Dendritic cell treated with granulocyte-macrophage colony-stimulating factor and Interleukin-4, amounts not matched to agents 40 ng/mL and 50 ng/mL, for 4 days (primary cell): ENCODE measurements around the gene IL11.
A peak's percentile ranks its signal among the peaks of the same experiment; 100 is the strongest.
"Not testable (repeated sequence)": the region's sequence is repeated elsewhere in the genome, so short reads cannot be mapped to it uniquely, and the experiment has no call there.

Experiments used
- H3K27ac Mint-ChIP-seq: one replicate; pipeline ENCODE4 v1.8.0; 2022; ENCODE audit warnings: mild to moderate bottlenecking, mixed read lengths
- H3K27me3 Mint-ChIP-seq: one replicate; pipeline ENCODE4 v1.8.0; 2022; ENCODE audit warnings: mild to moderate bottlenecking, mixed read lengths
- H3K36me3 Mint-ChIP-seq: one replicate; pipeline ENCODE4 v1.8.0; 2022; ENCODE audit warnings: low read depth, mixed read lengths
- H3K4me1 Mint-ChIP-seq: one replicate; pipeline ENCODE4 v1.8.0; 2022; ENCODE audit warnings: low read depth, mixed read lengths
- H3K4me3 Mint-ChIP-seq: one replicate; pipeline ENCODE4 v1.8.0; 2022; ENCODE audit warnings: mild to moderate bottlenecking, moderate library complexity, mixed read lengths
- H3K9me3 Mint-ChIP-seq: one replicate; pipeline ENCODE4 v1.8.0; 2022; ENCODE audit warnings: mixed read lengths
- intact Hi-C: fragments of 100-400 bp; cut with micrococcal nuclease; formaldehyde crosslinking; loops from one replicate; pipeline ENCODE4 v1.15.0; 2022

IL11 gene

DNA sequence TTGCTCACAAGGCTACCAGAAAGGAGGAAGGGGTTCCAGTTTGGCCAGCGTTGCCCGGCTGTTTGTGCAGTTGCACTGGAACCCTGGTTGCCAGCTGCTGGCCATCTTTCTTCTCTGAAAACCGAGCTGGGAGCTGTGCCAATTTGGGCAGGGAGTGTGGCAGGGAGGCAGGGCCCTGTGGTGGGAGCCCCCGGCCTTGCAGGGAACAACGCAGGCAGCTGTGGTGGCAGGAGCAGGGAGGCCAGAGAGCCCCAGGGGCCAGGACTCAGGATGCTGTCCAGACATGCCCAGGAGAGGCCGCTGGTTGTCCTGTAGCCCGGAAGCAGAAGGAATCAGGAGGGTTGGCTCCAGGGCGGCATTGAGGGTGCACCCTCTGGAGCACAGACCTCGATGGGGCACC lies 25.8 kb downstream of the IL11 start:
- H3K4me1 Mint-ChIP-seq: peaks cover 31% of the 10 kb centered on the region
- H3K9me3 Mint-ChIP-seq: no peaks in the 10 kb centered on the region
- intact Hi-C loops: no loop called here
- peaks cover 80% of the 10 kb centered on the region for H3K36me3 Mint-ChIP-seq
- H3K27me3 Mint-ChIP-seq: no peaks in the 10 kb centered on the region
- H3K27ac Mint-ChIP-seq: no peak overlapping the region
- H3K4me3 Mint-ChIP-seq: no peak overlapping the region

- Mint-ChIP-seq H3K4me1 (peaks cover 39% of the 10 kb centered on the region), H3K36me3 (peaks cover 67% of the 10 kb centered on the region), H3K27me3 (peaks cover 1% of the 10 kb centered on the region), H3K27ac (no peak overlapping the region), H3K4me3 (peak overlapping the region; percentile 27), H3K9me3 (no peaks in the 10 kb centered on the region)
- intact Hi-C loops: no loop called here
These were observed 28.4 kb downstream of the IL11 start for GRCh38 chr19:55341595-55342531.

- Mint-ChIP-seq H3K4me3 (peak overlapping the region; percentile 90), H3K4me1 (peaks cover 39% of the 10 kb centered on the region), H3K27me3 (peaks cover 3% of the 10 kb centered on the region), H3K36me3 (peaks cover 61% of the 10 kb centered on the region), H3K27ac (peak overlapping the region; percentile 91), H3K9me3 (no peaks in the 10 kb centered on the region)
- intact Hi-C loops: no loop called here
These were observed 29.1 kb downstream of the IL11 start for GRCh38 chr19:55341171-55341588.

DNA sequence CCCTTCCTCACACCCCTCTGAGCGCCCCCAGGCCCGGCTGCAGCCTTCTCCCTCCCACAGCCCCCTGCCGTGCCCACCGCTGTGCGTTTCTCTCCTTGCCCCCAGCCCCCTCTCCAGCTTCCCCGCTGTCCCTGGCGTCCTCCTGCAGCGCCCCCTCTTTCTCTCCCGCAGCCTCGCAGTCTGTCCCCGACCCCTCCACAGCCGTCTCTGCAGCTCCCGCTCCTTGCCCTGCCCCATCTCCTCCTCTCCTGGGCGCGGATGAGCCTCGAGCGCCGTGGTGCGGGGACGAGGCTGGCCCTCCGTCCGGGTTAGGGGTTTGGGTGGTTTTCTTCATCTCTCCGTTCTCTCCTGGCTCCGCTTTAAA lies 29.5 kb downstream of the IL11 start:
- Mint-ChIP-seq H3K4me3 (peak overlapping the region; percentile 90), H3K36me3 (peaks cover 57% of the 10 kb centered on the region)

DNA sequence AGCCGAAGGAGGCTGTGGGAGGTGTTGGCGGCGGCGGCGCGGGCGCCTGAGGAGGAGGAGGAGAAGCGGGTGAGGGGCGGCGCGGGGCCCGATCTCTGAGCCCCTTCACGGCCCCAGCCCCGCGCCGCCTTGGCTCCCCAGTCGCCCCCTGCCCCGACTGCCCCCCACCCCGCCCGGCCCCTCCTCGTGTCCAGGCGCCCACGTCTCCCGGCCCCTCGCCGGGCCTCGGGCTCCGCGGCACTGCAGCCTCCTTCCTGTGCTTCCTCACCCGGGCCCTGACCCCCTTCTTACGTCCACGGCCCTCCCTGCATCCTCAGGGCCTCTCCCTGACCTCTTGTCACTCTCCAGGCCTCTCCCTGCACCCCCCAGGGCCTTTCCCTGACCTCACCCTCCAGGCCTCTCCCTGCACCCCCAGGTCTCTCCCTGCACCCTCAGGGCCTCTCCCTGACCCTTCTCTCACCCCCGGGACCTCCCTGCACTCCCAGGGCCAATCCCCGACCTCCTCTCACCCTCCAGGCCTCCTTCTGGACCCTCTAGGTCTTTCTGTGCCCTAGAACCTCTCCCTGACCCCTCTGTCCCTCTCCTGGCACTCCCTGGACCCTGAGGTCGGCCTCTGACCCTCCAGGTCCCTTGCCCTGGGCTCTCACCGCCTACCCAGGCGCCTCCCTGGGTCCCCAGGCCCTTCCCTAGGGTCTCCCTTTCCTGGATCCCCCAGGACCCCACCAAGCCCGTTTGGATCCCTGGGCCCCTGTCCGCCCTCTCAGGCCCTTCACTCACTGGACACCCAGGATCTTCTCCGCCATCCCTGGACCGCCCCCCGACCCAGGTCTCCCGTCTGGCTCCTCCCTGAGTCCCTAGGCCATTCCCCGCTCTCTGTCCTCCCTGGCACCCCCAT lies 30.1 kb downstream of the IL11 start:
- peaks cover 3% of the 10 kb centered on the region for H3K27me3 Mint-ChIP-seq
- peaks cover 50% of the 10 kb centered on the region for H3K36me3 Mint-ChIP-seq
- H3K4me3 Mint-ChIP-seq: peak overlapping the region; percentile 90
- intact Hi-C loops: loop anchor here (2.0 to 5.0 kb wide), 3 partner anchors 15 to 47 kb away; partner anchors contain the start of genes RPL28 and TMEM150B
- peaks cover 33% of the 10 kb centered on the region for H3K4me1 Mint-ChIP-seq
- H3K27ac Mint-ChIP-seq: peak overlapping the region; percentile 91
- H3K9me3 Mint-ChIP-seq: no peaks in the 10 kb centered on the region

More for the DNA sequence above, 29.5 kb downstream of the IL11 start:
- Mint-ChIP-seq H3K27me3 (peaks cover 3% of the 10 kb centered on the region), H3K27ac (peak overlapping the region; percentile 91), H3K9me3 (no peaks in the 10 kb centered on the region), H3K4me1 (peaks cover 39% of the 10 kb centered on the region)
- intact Hi-C loops: no loop called here

- no peaks in the 10 kb centered on the region for H3K9me3 Mint-ChIP-seq
- intact Hi-C loops: loop anchor here (2.0 to 5.0 kb wide), 3 partner anchors 14 to 48 kb away; partner anchors contain the start of genes RPL28 and TMEM150B
- H3K4me1 Mint-ChIP-seq: peaks cover 32% of the 10 kb centered on the region
- peaks cover 3% of the 10 kb centered on the region for H3K27me3 Mint-ChIP-seq
- H3K4me3 Mint-ChIP-seq: peak within 1 kb of the TSS; percentile 90
- H3K27ac Mint-ChIP-seq: peak within 1 kb of the TSS; percentile 91
- peaks cover 42% of the 10 kb centered on the region for H3K36me3 Mint-ChIP-seq
These were observed 31.0 kb downstream of the IL11 start, which contains the start of gene KMT5C for GRCh38 chr19:55339105-55339888. Gene KMT5C, plus strand, starts transcription at chr19:55339876. Its CDS starts 2,061 bp downstream, at chr19:55341937.

DNA sequence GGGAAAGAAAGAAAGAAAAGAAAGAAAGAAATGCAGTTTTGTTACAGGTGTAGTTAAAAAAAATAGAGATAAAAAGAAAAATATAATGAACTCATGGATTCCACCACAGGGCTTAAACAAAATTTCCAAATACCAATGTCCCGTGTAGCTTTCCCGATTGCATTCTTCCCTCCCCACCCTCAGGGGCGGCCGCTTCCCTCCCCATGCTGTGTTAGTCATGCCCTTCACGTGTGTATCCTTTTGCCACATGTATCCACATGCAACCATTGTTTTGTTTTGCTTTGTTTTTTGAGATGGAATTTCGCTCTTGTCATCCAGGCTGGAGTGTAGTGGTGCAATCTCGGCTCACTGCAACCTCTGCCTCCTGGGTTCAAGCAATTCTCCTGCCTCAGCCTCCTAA lies 34.2 kb downstream of the IL11 start:
- Mint-ChIP-seq H3K27me3 (peaks cover 3% of the 10 kb centered on the region), H3K27ac (no peak overlapping the region), H3K36me3 (peaks cover 13% of the 10 kb centered on the region), H3K4me1 (peaks cover 36% of the 10 kb centered on the region), H3K4me3 (no peak overlapping the region), H3K9me3 (no peaks in the 10 kb centered on the region)
- intact Hi-C loops: loop anchor here (5.0 kb wide), 1 partner anchor 51 kb away; the partner anchor contains the start of gene RPL28

DNA sequence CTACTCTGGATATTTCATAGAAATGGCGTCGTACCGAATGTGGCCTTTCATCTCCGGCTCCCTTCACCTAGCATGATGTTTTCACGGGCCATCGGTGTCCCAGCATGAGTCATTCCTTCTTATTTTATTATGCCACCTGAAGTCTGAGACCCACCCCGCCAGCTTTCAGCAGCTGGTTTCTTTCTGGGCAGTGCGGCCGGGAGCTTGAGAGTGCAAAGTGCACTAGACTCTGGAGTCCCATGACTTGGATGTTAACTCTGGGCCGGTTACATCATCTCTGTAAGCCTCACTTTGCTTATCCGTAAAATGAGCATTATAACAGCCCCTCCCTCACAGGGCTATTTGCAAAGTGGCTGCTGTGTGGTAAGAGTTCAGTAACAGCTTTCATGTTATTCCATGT lies 36.4 kb downstream of the IL11 start:
- Mint-ChIP-seq H3K4me1 (peaks cover 32% of the 10 kb centered on the region), H3K27me3 (peaks cover 3% of the 10 kb centered on the region), H3K27ac (no peak overlapping the region), H3K9me3 (no peaks in the 10 kb centered on the region), H3K4me3 (no peak overlapping the region), H3K36me3 (no peaks in the 10 kb centered on the region)
- intact Hi-C loops: no loop called here

- H3K27me3 Mint-ChIP-seq, H3K9me3 Mint-ChIP-seq, H3K36me3 Mint-ChIP-seq, H3K4me3 Mint-ChIP-seq, intact Hi-C loops: not testable (repeated sequence)
- Mint-ChIP-seq H3K27ac (peak overlapping the region; percentile 54), H3K4me1 (peaks cover 54% of the 10 kb centered on the region)
These were observed 40.5 kb downstream of the IL11 start for GRCh38 chr19:55329791-55330190.

- intact Hi-C loops, H3K36me3 Mint-ChIP-seq, H3K27me3 Mint-ChIP-seq, H3K4me3 Mint-ChIP-seq, H3K9me3 Mint-ChIP-seq: not testable (repeated sequence)
- Mint-ChIP-seq H3K4me1 (peaks cover 58% of the 10 kb centered on the region), H3K27ac (peak overlapping the region; percentile 55)
These were observed 41.4 kb downstream of the IL11 start for GRCh38 chr19:55328774-55329318.

DNA sequence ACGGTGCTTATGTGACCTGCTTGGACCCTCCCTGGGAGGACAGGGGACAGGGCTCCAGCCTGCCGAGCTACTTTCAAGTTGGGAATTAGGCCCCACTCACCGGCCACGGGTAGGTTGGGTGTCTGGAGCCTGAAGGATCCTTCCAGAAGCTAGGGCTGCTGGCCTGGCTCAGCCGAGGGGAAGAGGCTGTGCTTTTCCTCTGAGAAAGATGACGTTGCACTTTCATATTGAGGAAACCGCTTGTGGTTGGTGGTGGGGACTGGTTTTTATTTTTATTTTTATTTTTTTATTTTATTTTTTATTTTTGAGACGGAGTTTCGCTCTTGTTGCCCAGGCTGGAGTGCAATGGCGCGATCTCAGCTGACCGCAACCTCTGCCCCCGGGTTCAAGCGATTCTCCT lies 45.1 kb downstream of the IL11 start, which contains the start of gene TMEM150B:
TMEM150B (minus strand) TSS at position 170 of the 400 bp plus-strand sequence. CDS start 4,305 bp downstream, outside the sequence.
- Mint-ChIP-seq H3K4me1 (peaks cover 68% of the 10 kb centered on the region), H3K27me3 (no peaks in the 10 kb centered on the region), H3K36me3 (peaks cover 39% of the 10 kb centered on the region), H3K27ac (peak within 1 kb of the TSS; percentile 94), H3K4me3 (peak within 1 kb of the TSS; percentile 90), H3K9me3 (no peaks in the 10 kb centered on the region)
- intact Hi-C loops: loop anchor here (2.0 kb wide), 1 partner anchor 14 kb away; the partner anchor contains the start of gene KMT5C

GRCh38 chr19:55324662-55325061 lies 45.6 kb downstream of the IL11 start:
- intact Hi-C loops: loop anchor here (2.0 kb wide), 1 partner anchor 14 kb away; the partner anchor contains the start of gene KMT5C
- H3K4me1 Mint-ChIP-seq: peaks cover 68% of the 10 kb centered on the region
- peak overlapping the region; percentile 90 for H3K4me3 Mint-ChIP-seq
- H3K27ac Mint-ChIP-seq: peak overlapping the region; percentile 94
- H3K27me3 Mint-ChIP-seq: no peaks in the 10 kb centered on the region
- peaks cover 44% of the 10 kb centered on the region for H3K36me3 Mint-ChIP-seq
- H3K9me3 Mint-ChIP-seq: no peaks in the 10 kb centered on the region
